A549 (cell line): ENCODE results near the gene ZFPL1.

Experiments used
- POLR2A ChIP-seq: IDR thresholded peaks from 2 replicates; pipeline ENCODE4 v1.6.1; 2012; ENCODE audit warnings: mild to moderate bottlenecking, low read length
- POLR2AphosphoS2 ChIP-seq: conservative IDR thresholded peaks from 2 replicates; pipeline ENCODE4 v1.6.1; 2012; ENCODE audit warnings: low read length, improper control_type of control experiment, inconsistent platforms
- TF ChIP-seq, protein P1 (sequence below): fragments of >200 bp; sonication (Bioruptor Twin); formaldehyde crosslinking; IDR thresholded peaks from 3 replicates; pipeline ENCODE4 v1.5.1; 2016

DNA sequence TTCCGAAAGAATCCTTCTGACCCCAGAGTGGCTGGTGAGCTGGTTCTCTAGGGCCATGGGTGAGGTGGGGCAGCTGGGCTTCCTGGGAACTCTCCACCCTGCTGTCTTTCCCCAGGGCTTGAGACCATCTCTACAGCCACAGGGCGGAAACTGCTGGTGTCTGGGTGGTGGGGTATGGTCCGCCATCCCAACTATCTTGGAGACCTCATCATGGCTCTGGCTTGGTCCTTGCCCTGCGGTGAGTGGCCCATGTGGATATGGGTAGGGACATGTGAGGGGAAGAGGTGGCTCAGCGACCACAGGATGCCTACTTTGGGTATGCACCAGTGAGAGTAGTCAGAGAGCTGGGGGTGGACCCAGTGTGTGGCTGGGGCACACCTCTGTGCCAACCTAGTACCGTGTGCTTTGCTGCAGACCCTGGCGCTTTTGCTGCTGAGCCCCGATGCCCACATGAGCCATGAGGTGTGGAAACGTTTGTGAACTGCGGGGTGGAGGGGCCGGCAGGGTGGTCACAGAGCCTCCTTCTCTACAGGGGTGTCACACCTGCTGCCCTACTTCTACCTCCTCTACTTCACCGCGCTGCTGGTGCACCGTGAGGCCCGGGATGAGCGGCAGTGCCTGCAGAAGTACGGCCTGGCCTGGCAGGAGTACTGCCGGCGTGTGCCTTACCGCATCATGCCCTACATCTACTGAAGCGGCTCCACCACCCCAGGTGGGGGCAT lies 31.5 kb downstream of the ZFPL1 start:
- TF ChIP-seq POLR2A (peak; percentile 23; the same call in 1 of the 2 replicates), POLR2AphosphoS2 (no peak)
- TF ChIP-seq, protein P1, sequence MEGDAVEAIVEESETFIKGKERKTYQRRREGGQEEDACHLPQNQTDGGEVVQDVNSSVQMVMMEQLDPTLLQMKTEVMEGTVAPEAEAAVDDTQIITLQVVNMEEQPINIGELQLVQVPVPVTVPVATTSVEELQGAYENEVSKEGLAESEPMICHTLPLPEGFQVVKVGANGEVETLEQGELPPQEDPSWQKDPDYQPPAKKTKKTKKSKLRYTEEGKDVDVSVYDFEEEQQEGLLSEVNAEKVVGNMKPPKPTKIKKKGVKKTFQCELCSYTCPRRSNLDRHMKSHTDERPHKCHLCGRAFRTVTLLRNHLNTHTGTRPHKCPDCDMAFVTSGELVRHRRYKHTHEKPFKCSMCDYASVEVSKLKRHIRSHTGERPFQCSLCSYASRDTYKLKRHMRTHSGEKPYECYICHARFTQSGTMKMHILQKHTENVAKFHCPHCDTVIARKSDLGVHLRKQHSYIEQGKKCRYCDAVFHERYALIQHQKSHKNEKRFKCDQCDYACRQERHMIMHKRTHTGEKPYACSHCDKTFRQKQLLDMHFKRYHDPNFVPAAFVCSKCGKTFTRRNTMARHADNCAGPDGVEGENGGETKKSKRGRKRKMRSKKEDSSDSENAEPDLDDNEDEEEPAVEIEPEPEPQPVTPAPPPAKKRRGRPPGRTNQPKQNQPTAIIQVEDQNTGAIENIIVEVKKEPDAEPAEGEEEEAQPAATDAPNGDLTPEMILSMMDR = no peak
